ENCODE data around the gene PNPLA1. TPM values are rescaled to one million over a fixed set of nuclear protein-coding genes. Genes with fewer than 3 reads are reported as not detected.

PNPLA1 gene
- total and polyA plus RNA-seq, 10 of the 15 experiments (the other 5 are each of a cell fraction or from before 2014, with no cell fraction given), result 0.04 TPM; not detected in 9

- TF ChIP-seq ZNF687 (IDR thresholded peaks at IDR 0.05) (no peak), MEF2A (IDR thresholded peaks at IDR 0.05; ENCODE audit: insufficient read depth, low read depth, low read length) (no peak), CTCF (IDR thresholded peaks at IDR 0.05 in 2 of 3, conservative IDR thresholded peaks at IDR 0.05 in 1 of 3; ENCODE audit: control insufficient read depth in 2 of 3, extremely low read depth in 1 of 3, insufficient read depth in 1 of 3, low read depth in 3 of 3, low read length in 3 of 3) (no peak), ZNF274 (IDR thresholded peaks at IDR 0.05; ENCODE audit: insufficient read depth, insufficient read length) (no peak)
Observed at GRCh38 chr6:36226438-36227047, 43.3 kb upstream of the PNPLA1 start (continued).
